Psoas muscle (tissue), 8 donors: ENCODE results near the gene GDF15. TPM values are rescaled to one million over a fixed set of nuclear protein-coding genes. Genes with fewer than 3 reads are reported as not detected.

Experiments used
- ATAC-seq, 4 donors: fragments of 200-7000 bp; cut with Tn5 transposase; one replicate each; pipeline ENCODE4 v1.9.1; 2020; ENCODE audit warnings: moderate library complexity in 3 of 4, mild to moderate bottlenecking in 2 of 4
- DNase-seq, 2 donors: peaks; one replicate each; pipeline ENCODE4 v3.0.0-alpha.2; 2020
- H3K27ac ChIP-seq: fragments of 200-600 bp; one replicate; pipeline ENCODE4 v1.8.0; 2022
- H3K27me3 ChIP-seq, 3 donors: fragments of 200-600 bp in 1 of 3; one replicate each; pipeline versions ENCODE4 v1.6.1 to v1.8.0; 2013 to 2022; ENCODE audit warnings: low read length in 2 of 3, mild to moderate bottlenecking in 2 of 3, moderate library complexity in 1 of 3; ENCODE audit not compliant: insufficient read depth in 3 of 3
- H3K36me3 ChIP-seq, 2 donors: fragments of 200-600 bp in 1 of 2; one replicate each; pipeline versions ENCODE4 v1.6.1 to v1.8.0; 2013 to 2022; ENCODE audit warnings: low read depth in 1 of 2, mild to moderate bottlenecking in 1 of 2, moderate library complexity in 1 of 2; ENCODE audit not compliant: insufficient read depth in 1 of 2
- H3K4me1 ChIP-seq: fragments of 200-600 bp; one replicate; pipeline ENCODE4 v1.8.0; 2022
- H3K4me3 ChIP-seq: fragments of 200-600 bp; one replicate; pipeline ENCODE4 v1.8.0; 2022; ENCODE audit warnings: mild to moderate bottlenecking
- H3K9me3 ChIP-seq: fragments of 200-600 bp; one replicate; pipeline ENCODE4 v1.8.0; 2022
- WGBS, 3 donors: extraction: QIAGEN DNeasy Blood & Tissue Kit; methylation state at CpG; one replicate each; pipeline versions ENCODE4 v1.1.6 to v1.1.7; 2013; 5-methylcytosine and 5-hydroxymethylcytosine counted together
- intact Hi-C, 2 donors: fragments of 100-400 bp; cut with DNase I; formaldehyde crosslinking; loops; one replicate each; pipeline versions ENCODE4 v1.11.0 to v1.14.2; 2022
- polyA plus RNA-seq, 3 donors: library from polyadenylated mRNA; stranded (reverse); fragments of 200-250 nt; gene quantifications; one replicate each; pipeline ENCODE4 v1.2.3, GENCODE V29; 2013
- total RNA-seq, 4 donors: library from RNA; stranded (reverse); fragmentation: NEBNext Ultra II Directional in 2 of 4; extraction: Animal tissue kit (Norgen Biotek cat#: 25700) in 2 of 4; gene quantifications; one replicate each; pipeline versions ENCODE4 v1.2.1 to v1.2.4, GENCODE V29; 2021 to 2023
- TF ChIP-seq, protein P1 (sequence below): fragments of 200-600 bp; IDR thresholded peaks from one replicate; pipeline ENCODE4 v1.8.0; 2022; ENCODE audit warnings: antibody characterized with exemption
- donor health status: healthy with polysubstance abuse.
- donor health status: DM: no; HTN: no; CAD: no; lungs with moderate emphysema.
- donor health status: Bipolar disorder and iron deficiency.
- donor health status: healthy.
- donor health status: DM: yes; HTN: yes; CAD: no.
- donor health status: DM: no; HTN: no; CAD: no.
- donor health status: DM: no; HTN: no; CAD: no.
- donor health status: DM: yes; HTN: yes; CAD: no.

The GDF15 gene
- total and polyA plus RNA-seq, 7 donors: 0.27 to 37.1 (median 0.99) TPM

DNA sequence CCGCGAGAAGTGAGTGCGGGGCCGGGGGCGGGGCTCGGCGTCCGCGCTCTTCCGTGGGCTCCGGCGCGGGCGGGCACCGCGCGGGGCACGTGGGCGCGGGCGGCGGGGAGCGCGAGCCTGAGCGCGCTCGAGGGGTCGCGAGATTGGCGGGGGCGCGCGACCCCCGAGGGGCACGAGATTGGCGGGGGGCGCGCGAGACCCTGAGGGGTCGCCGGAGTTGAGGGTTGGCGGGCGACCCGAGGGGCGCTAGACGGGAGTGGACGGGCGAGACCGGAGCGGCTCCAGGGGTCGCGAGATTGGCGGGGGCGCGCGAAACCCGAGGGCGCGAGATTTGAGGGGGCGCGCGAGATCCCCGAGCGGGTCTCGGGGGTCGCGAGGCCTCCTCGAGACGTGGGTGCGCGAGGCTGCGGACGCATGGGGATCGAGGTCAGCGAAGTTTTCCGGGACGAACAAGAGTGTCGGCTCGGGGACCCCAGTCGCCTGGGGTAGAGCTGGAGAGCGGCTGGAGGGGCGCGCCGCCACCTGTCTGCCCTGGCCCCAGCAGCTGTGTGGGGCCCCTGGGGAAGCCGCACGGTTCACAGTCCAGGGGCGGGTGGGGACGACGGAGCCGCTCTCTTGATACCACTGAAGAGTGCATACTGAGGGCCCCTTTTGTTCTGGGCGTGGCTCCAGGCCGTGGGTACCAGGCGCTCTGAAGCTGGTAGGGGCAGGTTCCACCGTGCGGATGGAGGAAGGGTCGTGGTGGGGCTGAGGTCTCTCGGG, 33.9 kb downstream of the GDF15 start:
- ATAC-seq (no peak), DNase-seq (peak; percentile 51 to 66)
- Histone ChIP-seq H3K27me3 (peaks cover 0 to 5% (median 0%) of the 10 kb centered on the region in 3 donors), H3K9me3 (no peaks in the 10 kb centered on the region), H3K36me3 (no peaks in the 10 kb centered on the region), H3K4me3 (peak overlapping the region; percentile 84), H3K27ac (peak overlapping the region; percentile 86), H3K4me1 (peaks cover 44% of the 10 kb centered on the region)
- WGBS, 3 donors: 3 to 8% (median 5%) methylated on average over 76 to 97 of the region's 97 CpGs
- TF ChIP-seq, protein P1, sequence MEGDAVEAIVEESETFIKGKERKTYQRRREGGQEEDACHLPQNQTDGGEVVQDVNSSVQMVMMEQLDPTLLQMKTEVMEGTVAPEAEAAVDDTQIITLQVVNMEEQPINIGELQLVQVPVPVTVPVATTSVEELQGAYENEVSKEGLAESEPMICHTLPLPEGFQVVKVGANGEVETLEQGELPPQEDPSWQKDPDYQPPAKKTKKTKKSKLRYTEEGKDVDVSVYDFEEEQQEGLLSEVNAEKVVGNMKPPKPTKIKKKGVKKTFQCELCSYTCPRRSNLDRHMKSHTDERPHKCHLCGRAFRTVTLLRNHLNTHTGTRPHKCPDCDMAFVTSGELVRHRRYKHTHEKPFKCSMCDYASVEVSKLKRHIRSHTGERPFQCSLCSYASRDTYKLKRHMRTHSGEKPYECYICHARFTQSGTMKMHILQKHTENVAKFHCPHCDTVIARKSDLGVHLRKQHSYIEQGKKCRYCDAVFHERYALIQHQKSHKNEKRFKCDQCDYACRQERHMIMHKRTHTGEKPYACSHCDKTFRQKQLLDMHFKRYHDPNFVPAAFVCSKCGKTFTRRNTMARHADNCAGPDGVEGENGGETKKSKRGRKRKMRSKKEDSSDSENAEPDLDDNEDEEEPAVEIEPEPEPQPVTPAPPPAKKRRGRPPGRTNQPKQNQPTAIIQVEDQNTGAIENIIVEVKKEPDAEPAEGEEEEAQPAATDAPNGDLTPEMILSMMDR: no peak
- intact Hi-C loops: loop anchor here in 1 of 2 donors (10.0 kb wide), 2 partner anchors 165 to 195 kb away; partner anchors contain the start of gene PDE4C

DNA sequence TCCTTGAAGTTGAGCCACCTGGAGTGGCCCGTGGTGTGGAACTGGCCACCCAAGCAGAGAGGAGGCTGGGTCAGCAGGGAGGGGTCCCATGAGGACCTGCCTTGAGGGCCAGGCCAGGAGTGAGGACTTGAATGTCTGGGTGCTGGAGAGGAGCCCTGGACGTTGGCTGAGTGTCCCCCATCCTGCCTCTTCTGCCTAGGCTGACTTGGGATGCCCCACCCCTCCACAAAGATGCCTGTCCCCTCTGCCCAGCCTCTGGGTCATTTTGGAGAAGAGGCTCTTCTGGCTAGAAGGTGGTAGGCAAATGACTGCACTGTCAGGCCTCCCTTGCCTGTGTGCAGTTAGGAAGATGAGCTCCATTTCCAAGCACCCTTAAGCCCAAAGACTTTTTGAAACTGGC, 35.0 kb downstream of the GDF15 start:
- ATAC-seq: no peak
- peaks cover 54% of the 10 kb centered on the region for H3K4me1 ChIP-seq

DNA sequence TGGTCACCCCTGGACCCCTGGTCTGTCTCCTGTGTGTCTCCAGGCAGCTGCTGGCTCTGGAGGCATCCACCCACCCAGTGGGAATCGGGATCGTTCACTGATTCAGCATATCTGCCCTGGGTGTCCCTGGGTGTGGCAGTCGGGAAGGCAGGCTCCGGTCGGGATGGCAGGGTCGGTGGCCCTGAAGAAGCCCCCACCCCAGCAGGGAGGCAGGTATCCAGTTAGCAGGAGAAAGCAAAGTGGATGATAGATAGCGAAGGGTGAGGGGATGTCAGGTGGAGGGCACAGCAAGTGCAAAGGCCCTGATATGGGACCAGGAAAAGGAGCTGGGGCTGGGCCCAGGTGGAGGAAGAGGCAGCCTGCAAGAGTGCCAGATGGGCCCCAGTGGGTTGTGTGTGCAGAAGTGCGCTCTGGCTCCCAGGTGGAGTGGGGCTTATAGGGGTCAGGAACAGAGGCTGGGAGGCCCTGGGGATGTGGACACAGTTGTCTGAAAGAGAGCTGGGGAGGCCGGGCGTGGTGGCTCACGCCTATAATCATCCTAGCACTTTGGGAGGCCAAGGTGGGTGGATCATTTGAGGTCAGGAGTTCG, 35.5 kb downstream of the GDF15 start:
- TF ChIP-seq, protein P1: no peak
- H3K27me3 ChIP-seq: peaks cover 0 to 5% (median 0%) of the 10 kb centered on the region in 3 donors
- peaks cover 57% of the 10 kb centered on the region for H3K4me1 ChIP-seq
- no peaks in the 10 kb centered on the region for H3K9me3 ChIP-seq
- no peak overlapping the region for H3K27ac ChIP-seq
- WGBS, 3 donors: 78 to 83% (median 81%) methylated on average over 12 of the region's 12 CpGs
- intact Hi-C loops: no loop called here
- no peak for ATAC-seq
- DNase-seq: no peak
- H3K36me3 ChIP-seq: no peaks in the 10 kb centered on the region
- peak overlapping the region; percentile 84 for H3K4me3 ChIP-seq

More for the DNA sequence above, 35.0 kb downstream of the GDF15 start:
- Histone ChIP-seq H3K4me3 (peak overlapping the region; percentile 84), H3K27ac (no peak overlapping the region), H3K36me3 (no peaks in the 10 kb centered on the region), H3K27me3 (peaks cover 0 to 5% (median 0%) of the 10 kb centered on the region in 3 donors), H3K9me3 (no peaks in the 10 kb centered on the region)
- WGBS, 3 donors: 29 to 34% (median 33%) methylated on average over 2 of the region's 2 CpGs
- DNase-seq: no peak
- intact Hi-C loops: no loop called here
- TF ChIP-seq, protein P1: no peak

DNA sequence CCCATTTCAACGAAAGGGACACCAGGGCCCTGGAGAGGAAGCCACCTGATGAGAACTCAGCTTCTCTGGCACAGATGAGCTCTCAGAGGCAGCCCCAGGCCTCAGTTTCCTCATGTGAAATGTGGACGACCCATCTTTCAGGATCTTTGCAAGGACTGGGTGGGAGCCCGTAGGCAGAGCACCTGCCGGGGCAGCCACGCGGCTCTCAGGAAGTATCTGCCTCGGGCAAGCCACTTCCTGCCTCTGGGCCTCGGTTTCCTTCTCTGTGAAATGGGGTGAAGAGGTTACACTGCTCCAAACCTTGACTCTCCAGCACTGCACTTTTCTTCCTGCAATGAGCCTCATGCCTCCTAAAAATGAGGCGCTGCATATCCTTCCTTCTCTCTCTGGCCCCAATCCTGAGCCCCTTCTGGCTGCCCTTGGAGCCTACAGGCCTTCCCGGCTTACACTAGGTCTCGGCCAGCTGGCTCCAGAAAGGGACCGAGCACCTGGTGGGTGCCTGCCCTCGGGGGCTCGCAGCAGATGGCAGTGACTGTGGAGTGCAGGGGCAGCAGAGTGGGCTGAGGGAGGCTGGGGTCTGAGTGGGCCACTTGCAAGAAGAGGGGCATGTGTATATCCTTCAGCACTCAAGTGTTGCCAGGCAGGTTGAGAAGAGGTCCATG, 36.7 kb downstream of the GDF15 start:
- ATAC-seq: no peak
- 62 to 76% (median 70%) methylated on average over 14 of the region's 14 CpGs for WGBS, 3 donors
- H3K4me3 ChIP-seq: no peak overlapping the region
- TF ChIP-seq, protein P1: no peak
- intact Hi-C loops: no loop called here
- peaks cover 60% of the 10 kb centered on the region for H3K4me1 ChIP-seq
- H3K9me3 ChIP-seq: no peaks in the 10 kb centered on the region
- H3K27ac ChIP-seq: no peak overlapping the region
- DNase-seq: no peak
- no peaks in the 10 kb centered on the region for H3K36me3 ChIP-seq
- no peaks in the 10 kb centered on the region for H3K27me3 ChIP-seq
